ENCODE results near the gene RIGI. TPM values are rescaled to one million over a fixed set of nuclear protein-coding genes. Genes with fewer than 3 reads are reported as not detected.
"Not testable (repeated sequence)": the region's sequence is repeated elsewhere in the genome, so short reads cannot be mapped to it uniquely, and the experiment has no call there.

Gene RIGI
- total RNA-seq, 1 donor from 2014 or later: 10.9 TPM

- peak overlapping the region; percentile 89 for H3K4me3 ChIP-seq (ENCODE audit: low read depth, low read length)
- no peak for DNase-seq (ENCODE audit: low read depth)
- TF ChIP-seq CTCF (conservative IDR thresholded peaks at IDR 0.05; ENCODE audit: low read depth, low read length): no peak
These were observed 25.5 kb upstream of the RIGI start for GRCh38 chr9:32551276-32552051.

- no peak for DNase-seq (ENCODE audit: low read depth)
- peak overlapping the region; percentile 89 for H3K4me3 ChIP-seq (ENCODE audit: low read depth, low read length)
- no peak for TF ChIP-seq CTCF (conservative IDR thresholded peaks at IDR 0.05; ENCODE audit: low read depth, low read length)
These were observed 24.7 kb upstream of the RIGI start for GRCh38 chr9:32550562-32551275.

GRCh38 chr9:32550150-32550561 lies 24.2 kb upstream of the RIGI start:
- peak; percentile 10 for DNase-seq (ENCODE audit: low read depth)
- H3K4me3 ChIP-seq (ENCODE audit: low read depth, low read length): peak overlapping the region; percentile 89
- peak; percentile 36 for TF ChIP-seq CTCF (conservative IDR thresholded peaks at IDR 0.05; ENCODE audit: low read depth, low read length)

GRCh38 chr9:32548213-32548612 lies 22.2 kb upstream of the RIGI start:
- H3K4me3 ChIP-seq (ENCODE audit: low read depth, low read length); DNase-seq (ENCODE audit: low read depth): not testable (repeated sequence)

GRCh38 chr9:32545884-32546283 lies 19.9 kb upstream of the RIGI start:
- no peak overlapping the region for H3K4me3 ChIP-seq (ENCODE audit: low read depth, low read length)
- no peak for DNase-seq (ENCODE audit: low read depth)
- TF ChIP-seq CTCF (conservative IDR thresholded peaks at IDR 0.05; ENCODE audit: low read depth, low read length): no peak

GRCh38 chr9:32543047-32543446 lies 17.1 kb upstream of the RIGI start:
- no peak for TF ChIP-seq CTCF (conservative IDR thresholded peaks at IDR 0.05; ENCODE audit: low read depth, low read length)
- no peak for DNase-seq (ENCODE audit: low read depth)
- H3K4me3 ChIP-seq (ENCODE audit: low read depth, low read length): no peak overlapping the region

- no peak for TF ChIP-seq CTCF (conservative IDR thresholded peaks at IDR 0.05; ENCODE audit: low read depth, low read length)
- no peak for DNase-seq (ENCODE audit: low read depth)
These were observed 7.8 kb upstream of the RIGI start for GRCh38 chr9:32533816-32534215.

More at GRCh38 chr9:32533816-32534215, 7.8 kb upstream of the RIGI start:
- H3K4me3 ChIP-seq (ENCODE audit: low read depth, low read length): no peak overlapping the region
